Ovary (tissue), 10 donors: ENCODE data around the gene ZC3H8. TPM values are rescaled to one million over a fixed set of nuclear protein-coding genes. Genes with fewer than 3 reads are reported as not detected.

Experiments
- DNase-seq, 5 donors: peaks; one replicate each; pipeline ENCODE4 v3.0.0-alpha.2; 2019 to 2020
- H3K27ac ChIP-seq, 2 donors: fragments of 200-600 bp; one replicate each; pipeline versions ENCODE4 v1.5.1 to v1.8.0; 2019 to 2022
- H3K27me3 ChIP-seq: fragments of 200-600 bp; one replicate; pipeline ENCODE4 v1.8.0; 2022
- H3K36me3 ChIP-seq: fragments of 200-600 bp; sonication (generic); one replicate; pipeline ENCODE4 v1.5.1; 2019
- H3K4me1 ChIP-seq: one replicate; pipeline ENCODE4 v1.8.1; 2013; ENCODE audit warnings: mild to moderate bottlenecking, moderate library complexity; ENCODE audit not compliant: insufficient read depth
- H3K4me3 ChIP-seq: fragments of 200-600 bp; sonication (generic); one replicate; pipeline ENCODE4 v1.5.1; 2017
- H3K9me3 ChIP-seq, 2 donors: fragments of 200-600 bp in 1 of 2; sonication (generic) in 1 of 2; one replicate each; pipeline versions ENCODE4 v1.5.1 to v1.8.1; 2013 to 2019; ENCODE audit warnings: mild to moderate bottlenecking in 1 of 2, moderate library complexity in 1 of 2
- CTCF ChIP-seq, 3 donors: fragments of 450-650 bp in 2 of 3; fragments of 200-600 bp in 1 of 3; IDR thresholded peaks; one replicate each; pipeline versions ENCODE4 v1.5.1 to v1.8.0; 2016 to 2022; ENCODE audit warnings: antibody characterized with exemption in 3 of 3, mild to moderate bottlenecking in 1 of 3
- EP300 ChIP-seq: sonication (generic); formaldehyde crosslinking; IDR thresholded peaks from one replicate; pipeline ENCODE4 v1.6.1; 2017; ENCODE audit warnings: antibody characterized with exemption
- POLR2A ChIP-seq: fragments of 450-650 bp; IDR thresholded peaks from one replicate; pipeline ENCODE4 v1.6.1; 2017; ENCODE audit warnings: antibody characterized with exemption, mild to moderate bottlenecking, moderate library complexity
- WGBS, 3 donors: extraction: QIAGEN DNeasy Blood & Tissue Kit in 1 of 3; methylation state at CpG; one replicate each; pipeline versions ENCODE4 v1.1.5 to v1.1.7; 2013 to 2017; 5-methylcytosine and 5-hydroxymethylcytosine counted together
- intact Hi-C, 4 donors: fragments of 100-400 bp; cut with DNase I; formaldehyde crosslinking; loops; one replicate each; pipeline versions ENCODE4 v1.11.0 to v1.15.1; 2022 to 2023
- long read RNA-seq, 3 donors: library from polyadenylated mRNA in 2 of 3; unstranded in 2 of 3; transcript quantifications; one replicate each; pipeline ENCODE4 v2.0.0 and lab custom pipeline, GENCODE V29; 2021 to 2026
- polyA plus RNA-seq, 2 donors: library from polyadenylated mRNA; stranded (reverse); fragments of 200-250 nt in 1 of 2; fragments of 350-450 nt in 1 of 2; fragmentation: Illumina TruSeq in 1 of 2; extraction: RNeasy Lipid Tissue Mini Kit (QIAGEN cat#74804) in 1 of 2; gene quantifications; one replicate each; pipeline ENCODE4 v1.2.3, GENCODE V29; 2013 to 2014
- total RNA-seq, 7 donors: library from RNA; depleted of rRNA in 2 of 7; stranded (reverse); fragments of >200 nt in 2 of 7; fragmentation: NEBNext Ultra II Directional in 3 of 7; extraction: Animal tissue kit (Norgen Biotek cat#: 25700) in 3 of 7; gene quantifications; one replicate each; pipeline versions ENCODE4 v1.1.0 to v1.2.4, GENCODE V29; 2016 to 2023
- donor health status: DM: no; HTN: no; CAD: no; lungs with moderate emphysema.
- donor health status: DM: no; HTN: no; CAD: no.
- donor health status: Bipolar disorder and iron deficiency.
- donor health status: DM: yes; HTN: yes; CAD: no.
- donor health status: DM: no; HTN: no; CAD: no.
- donor health status: DM: yes; HTN: yes; CAD: no.

Gene ZC3H8
- total RNA-seq = 10 to 100 TPM in 4 of 7 donors, 1 to 10 TPM in 3; 4.9 to 36.2 (median 10.9) TPM
- 10 to 100 TPM in 1 of 2 donors, 1 to 10 TPM in 1; 6.0 to 14.5 TPM for polyA plus RNA-seq
- long read RNA-seq, donor 1, transcript ZC3H8-201 (9 exons, 1,601 nt) = major isoform, 6 of 10 reads
- long read RNA-seq, donor 1, partial matches to known transcripts = 1 of 10 reads
- long read RNA-seq, donor 1, other reads (novel, unspliced or antisense) = 3 of 10 reads
- long read RNA-seq, donor 2, full-length matches to known transcripts = 16 of 68 reads
- long read RNA-seq, donor 2, partial matches to known transcripts = 52 of 68 reads
- long read RNA-seq, donor 2, other reads (novel, unspliced or antisense) = 0 of 68 reads
- long read RNA-seq, donor 3, transcript ZC3H8-201 (9 exons, 1,601 nt) = major isoform, 7 of 10 reads
- long read RNA-seq, donor 3, partial matches to known transcripts = 0 of 10 reads
- long read RNA-seq, donor 3, other reads (novel, unspliced or antisense) = 2 of 10 reads

- Histone ChIP-seq H3K4me3 (peak within 1 kb of the TSS; percentile 87), H3K9me3 (no peaks in the 10 kb centered on the region), H3K4me1 (peaks cover 1% of the 10 kb centered on the region), H3K27me3 (no peaks in the 10 kb centered on the region), H3K36me3 (no peaks in the 10 kb centered on the region), H3K27ac (peak within 1 kb of the TSS; percentile 18 to 54)
- no peak for TF ChIP-seq EP300
- TF ChIP-seq CTCF (IDR thresholded peaks at IDR 0.05) = no peak
- peak; percentile 53 for TF ChIP-seq POLR2A
- intact Hi-C loops = loop anchor here in 2 of 4 donors (5.0 to 10.0 kb wide), 4 partner anchors 178 to 360 kb away; partner anchors contain the start of genes RGPD8 (in 2 of the 2), MERTK (in 1 of the 2) and TMEM87B (in 1 of the 2)
- DNase-seq = peak; percentile 92 to 95 (median 92)
- 0 to 1% (median 1%) methylated on average over 68 of the region's 68 CpGs for WGBS, 3 donors
Measured at GRCh38 chr2:112254466-112255240, at the start of gene ZC3H8. Gene ZC3H8, minus strand, starts transcription at chr2:112255042. Its CDS starts 61 bp downstream, at chr2:112254981.

- 18 to 32% (median 22%) methylated on average over 2 of the region's 2 CpGs for WGBS, 3 donors
- Histone ChIP-seq H3K4me1 (no peaks in the 10 kb centered on the region), H3K4me3 (no peak overlapping the region), H3K27ac (no peak overlapping the region), H3K27me3 (no peaks in the 10 kb centered on the region), H3K9me3 (no peaks in the 10 kb centered on the region), H3K36me3 (no peaks in the 10 kb centered on the region)
- TF ChIP-seq EP300 (no peak), POLR2A (no peak), CTCF (IDR thresholded peaks at IDR 0.05) (no peak)
- intact Hi-C loops = no loop called here
- DNase-seq = no peak
Measured at GRCh38 chr2:112304298-112304941, 49.6 kb upstream of the ZC3H8 start.

- Histone ChIP-seq H3K27me3 (no peaks in the 10 kb centered on the region), H3K9me3 (no peaks in the 10 kb centered on the region), H3K4me1 (no peaks in the 10 kb centered on the region), H3K36me3 (no peaks in the 10 kb centered on the region), H3K4me3 (no peak overlapping the region), H3K27ac (no peak overlapping the region)
- TF ChIP-seq CTCF (IDR thresholded peaks at IDR 0.05) (no peak), POLR2A (no peak), EP300 (no peak)
- intact Hi-C loops = no loop called here
- DNase-seq = no peak
Measured at GRCh38 chr2:112301973-112302372, 47.1 kb upstream of the ZC3H8 start.

- Histone ChIP-seq H3K27me3 (no peaks in the 10 kb centered on the region), H3K4me1 (no peaks in the 10 kb centered on the region), H3K36me3 (no peaks in the 10 kb centered on the region), H3K27ac (no peak overlapping the region), H3K9me3 (no peaks in the 10 kb centered on the region), H3K4me3 (no peak overlapping the region)
- TF ChIP-seq CTCF (IDR thresholded peaks at IDR 0.05) (no peak), EP300 (no peak)
- no peak for DNase-seq
- intact Hi-C loops = no loop called here
Measured at GRCh38 chr2:112301171-112301584, 46.3 kb upstream of the ZC3H8 start.
